ELR (cell line): ENCODE measurements around the gene GABRQ.

Experiments
- DNase-seq: peaks from one replicate; pipeline ENCODE4 v3.0.0-alpha.2; 2015; ENCODE audit warnings: low read depth

The GABRQ gene

DNA sequence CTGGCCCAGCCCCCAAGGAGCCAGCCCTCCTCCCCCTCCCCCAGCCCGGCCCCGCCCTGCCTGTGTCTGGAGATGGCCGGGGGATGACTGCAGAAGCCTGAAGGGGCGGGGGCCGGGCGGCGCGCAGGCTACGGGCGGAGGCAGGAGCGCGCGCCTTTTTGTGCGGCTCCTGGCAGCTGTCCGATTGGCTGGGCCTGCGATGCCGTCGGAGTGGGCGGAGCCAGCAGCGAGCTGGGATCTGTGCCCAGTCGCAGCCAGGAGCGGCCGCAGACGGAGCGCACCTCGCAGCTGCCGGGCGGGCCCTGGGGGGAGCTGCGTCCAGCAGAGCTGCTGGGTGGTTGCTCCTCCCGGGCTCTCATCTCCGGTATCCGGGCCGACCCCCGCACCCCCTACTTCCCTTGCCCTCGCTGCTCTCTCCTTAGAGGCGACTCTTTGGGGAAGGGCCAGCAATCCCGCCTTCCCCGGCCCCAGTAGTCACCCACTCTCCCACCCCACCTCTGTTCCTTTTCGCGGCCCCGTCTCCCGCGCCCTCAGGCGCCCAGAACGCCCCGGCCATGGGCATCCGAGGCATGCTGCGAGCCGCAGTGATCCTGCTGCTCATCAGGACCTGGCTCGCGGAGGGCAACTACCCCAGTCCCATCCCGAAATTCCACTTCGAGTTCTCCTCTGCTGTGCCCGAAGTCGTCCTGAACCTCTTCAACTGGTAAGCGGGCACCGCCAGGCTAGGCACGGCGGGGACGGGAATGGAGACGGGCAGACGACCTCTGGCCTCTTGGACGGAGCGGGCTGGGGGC lies at the start of gene GABRQ:
GABRQ (plus strand) TSS at position 247 of the 794 bp plus-strand sequence; CDS start at position 555, 308 bp downstream.
- DNase-seq, result no peak

- DNase-seq, result no peak
Measured at GRCh38 chrX:152588206-152588605, 49.5 kb upstream of the GABRQ start.

DNA sequence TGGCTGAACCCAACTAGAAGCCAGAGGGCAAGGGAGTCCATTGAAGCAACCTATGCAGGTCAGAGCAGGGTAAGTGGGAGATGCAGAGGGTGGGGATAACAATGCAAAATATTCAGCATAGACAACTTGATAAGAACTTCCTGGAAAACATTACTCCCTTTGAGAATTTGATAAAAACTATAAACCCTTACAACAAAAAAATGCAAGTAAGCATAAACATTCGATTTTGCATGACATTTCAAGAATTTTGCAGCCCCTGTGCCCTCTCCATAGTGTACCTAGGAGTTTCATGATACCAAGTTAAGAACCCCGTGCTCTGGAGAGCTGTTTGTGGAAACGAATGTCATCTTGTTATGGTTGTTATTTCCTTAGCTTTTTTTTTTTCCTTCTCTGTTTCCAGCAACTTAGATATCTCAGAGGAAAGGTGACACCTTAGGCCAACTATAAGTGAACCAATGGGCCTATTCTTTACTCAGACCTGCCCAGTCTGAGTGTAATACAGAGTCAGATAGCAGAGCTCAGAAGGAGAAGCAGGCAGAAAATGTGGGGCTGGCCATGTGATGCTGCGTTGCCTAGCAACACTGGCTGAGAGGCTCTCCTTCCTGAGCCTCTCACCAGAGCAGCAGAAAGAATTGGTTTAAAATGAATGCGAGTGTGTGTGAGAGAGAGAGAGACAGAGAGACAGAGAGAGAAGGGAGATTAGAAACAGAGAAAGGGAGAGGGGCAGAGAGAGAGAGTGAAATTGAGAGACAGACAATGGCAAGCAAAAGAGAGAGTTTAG lies 36.7 kb upstream of the GABRQ start:
- no peak for DNase-seq

- peak; percentile 29 for DNase-seq
Measured at GRCh38 chrX:152601848-152602616, 35.7 kb upstream of the GABRQ start.

DNA sequence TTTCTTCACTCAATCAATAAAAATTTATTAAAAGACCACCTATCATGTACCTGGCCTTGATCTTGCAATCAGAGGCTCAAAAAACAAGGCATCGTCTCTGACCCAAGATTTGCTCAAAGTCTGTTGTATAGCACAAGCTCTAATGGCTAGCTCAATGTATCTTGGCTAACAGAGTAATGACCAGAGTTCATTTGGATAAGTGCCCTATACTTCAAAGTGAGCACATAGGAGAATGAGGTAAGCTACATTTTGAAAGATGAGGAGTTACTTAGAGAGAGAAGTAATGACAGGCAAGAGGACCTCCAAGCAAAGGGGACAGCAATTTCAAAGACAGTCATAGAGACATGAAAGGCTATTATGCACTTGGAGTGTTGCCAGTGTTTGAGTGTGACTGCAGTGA lies 22.9 kb upstream of the GABRQ start:
- no peak for DNase-seq

DNA sequence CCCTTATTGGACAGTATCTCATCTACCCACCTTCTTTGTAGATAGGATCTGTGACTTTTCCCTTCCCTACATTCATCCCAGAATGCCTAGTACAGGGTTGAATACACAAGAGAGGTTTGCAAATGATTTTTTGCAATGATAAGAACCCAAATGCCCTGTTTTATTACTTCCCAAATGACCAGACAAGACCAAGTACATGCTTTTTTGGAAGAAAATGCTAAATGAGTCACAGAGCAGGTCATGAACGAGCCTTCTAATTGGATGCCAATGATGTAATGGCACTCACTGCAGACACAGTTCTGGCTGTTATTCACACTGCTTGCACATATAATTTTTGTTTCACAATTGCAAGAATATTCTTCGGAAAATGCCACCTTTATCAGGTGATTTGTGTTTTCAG lies 17.8 kb upstream of the GABRQ start:
- DNase-seq, result no peak

DNA sequence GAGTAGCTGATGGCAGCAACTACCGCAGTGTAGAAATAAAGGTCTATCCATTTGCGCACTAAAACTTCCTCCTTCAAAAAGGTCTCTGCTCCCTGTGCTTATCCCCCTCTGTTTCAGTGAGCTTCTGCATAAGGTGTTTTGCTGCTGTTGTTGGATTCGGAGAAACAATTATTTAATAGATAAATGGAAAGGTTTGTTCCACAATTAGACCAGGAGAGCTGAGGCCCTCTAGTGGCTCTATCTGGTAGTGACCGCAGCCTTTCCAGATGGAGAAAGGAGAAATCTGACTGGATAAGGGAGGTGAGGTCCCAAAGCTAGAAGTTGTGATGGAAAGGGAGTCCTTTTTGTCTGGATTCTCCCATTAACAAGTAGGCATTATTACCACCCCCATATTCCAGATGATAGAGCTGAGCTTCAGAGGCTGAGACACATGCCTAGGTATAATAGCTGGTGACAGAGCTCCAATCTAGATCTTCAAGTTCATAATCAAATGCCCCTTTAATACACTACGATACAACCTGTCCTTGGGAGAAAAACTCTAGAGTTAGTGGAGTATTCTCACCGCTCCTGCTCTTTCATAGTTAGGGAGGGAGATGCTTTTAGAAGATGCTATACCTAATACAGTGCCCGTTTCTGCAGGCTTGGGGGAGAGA lies 5.1 kb upstream of the GABRQ start:
- DNase-seq, result peak; percentile 55

- peak; percentile 57 for DNase-seq
Measured at GRCh38 chrX:152635941-152636340, 1.8 kb upstream of the GABRQ start.

DNA sequence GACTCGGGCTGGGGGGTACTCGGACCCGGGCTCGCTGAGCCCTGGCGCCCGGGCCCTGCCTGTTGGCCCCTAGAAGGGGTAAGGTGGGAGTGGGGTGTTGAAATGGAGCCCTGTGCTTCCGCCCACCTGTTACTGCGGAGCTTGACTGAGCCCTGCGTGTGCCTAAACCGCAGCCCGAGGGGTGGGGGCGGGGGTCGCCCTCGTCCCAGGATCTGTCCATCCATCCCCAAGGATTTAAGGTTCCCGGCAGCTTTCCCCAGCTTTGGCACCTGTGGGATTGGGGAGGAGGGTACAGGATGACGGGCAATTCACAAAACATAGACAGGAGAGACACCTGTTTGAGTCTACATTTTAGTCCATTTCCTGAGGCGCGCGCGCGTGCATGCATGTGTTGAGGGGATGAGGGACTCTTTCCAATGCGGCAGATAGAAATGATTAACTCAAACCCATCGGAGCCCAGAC lies 779 bp downstream of the GABRQ start:
- no peak for DNase-seq

- no peak for DNase-seq
Measured at GRCh38 chrX:152639426-152639825, 1.7 kb downstream of the GABRQ start.

- peak; percentile 28 for DNase-seq
Measured at GRCh38 chrX:152640034-152640818, 2.5 kb downstream of the GABRQ start.

DNA sequence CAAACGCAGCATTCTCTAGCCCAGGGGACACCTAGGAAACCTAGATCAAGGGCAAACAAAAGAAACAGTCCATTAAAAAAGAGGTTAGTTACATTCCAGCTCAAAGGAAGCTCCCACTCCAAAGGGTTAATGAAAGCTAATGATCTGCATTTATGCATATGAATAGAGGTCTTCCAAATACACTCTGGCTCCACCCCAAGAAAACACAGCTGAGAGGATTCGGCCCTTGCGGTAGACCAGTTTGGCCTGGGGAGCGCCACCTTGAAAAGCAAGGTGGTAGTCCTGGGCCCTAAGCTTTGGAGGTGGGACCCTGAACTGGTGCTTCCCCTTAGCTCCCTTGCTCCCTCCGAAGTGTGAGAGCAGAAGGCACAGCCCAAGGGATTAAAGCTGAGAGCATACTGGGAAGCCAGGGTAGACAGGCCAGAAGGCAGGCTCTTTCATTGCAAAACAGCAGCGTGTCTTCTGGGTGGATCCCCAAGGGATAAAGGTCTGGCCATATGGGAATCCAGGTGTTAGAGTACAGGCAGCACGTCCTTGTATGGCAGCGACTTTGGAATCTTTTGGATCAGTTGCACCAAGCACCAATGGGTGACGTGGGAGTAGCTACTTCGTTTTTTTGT lies 3.7 kb downstream of the GABRQ start:
- no peak for DNase-seq

DNA sequence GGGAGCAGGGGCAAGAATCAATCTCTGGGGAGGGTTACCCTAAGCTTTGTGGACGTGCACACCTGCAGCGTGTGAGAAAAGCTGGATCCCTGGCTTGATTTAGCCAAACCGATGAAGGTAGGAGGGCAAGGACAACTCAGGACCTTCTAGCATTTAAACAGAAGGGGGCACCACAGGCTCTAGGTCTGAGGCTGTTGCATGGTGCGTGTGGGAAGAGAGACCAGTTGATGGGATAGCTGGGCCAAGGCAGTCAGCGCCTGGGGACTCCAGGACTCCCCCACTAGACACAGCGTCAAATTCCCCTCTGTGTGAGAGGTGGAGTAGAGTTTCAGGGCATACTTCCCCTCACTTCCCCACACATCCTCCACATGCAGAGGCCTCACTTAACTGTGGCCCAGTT lies 4.3 kb downstream of the GABRQ start:
- peak; percentile 43 for DNase-seq

GRCh38 chrX:152642931-152643564 lies 5.4 kb downstream of the GABRQ start:
- no peak for DNase-seq

DNA sequence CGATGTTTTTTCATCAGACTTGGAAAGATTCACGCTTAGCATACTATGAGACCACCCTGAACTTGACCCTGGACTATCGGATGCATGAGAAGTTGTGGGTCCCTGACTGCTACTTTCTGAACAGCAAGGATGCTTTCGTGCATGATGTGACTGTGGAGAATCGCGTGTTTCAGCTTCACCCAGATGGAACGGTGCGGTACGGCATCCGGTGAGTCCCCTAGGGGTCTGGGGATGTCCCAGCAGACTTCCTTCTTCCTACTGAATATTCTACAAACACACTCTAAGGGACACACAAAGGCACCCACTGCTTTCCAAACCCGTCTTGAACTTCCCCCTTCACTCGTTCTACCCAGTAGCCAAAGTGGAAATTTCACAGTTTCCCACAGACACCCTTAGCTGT lies 9.3 kb downstream of the GABRQ start:
- DNase-seq, result no peak

DNA sequence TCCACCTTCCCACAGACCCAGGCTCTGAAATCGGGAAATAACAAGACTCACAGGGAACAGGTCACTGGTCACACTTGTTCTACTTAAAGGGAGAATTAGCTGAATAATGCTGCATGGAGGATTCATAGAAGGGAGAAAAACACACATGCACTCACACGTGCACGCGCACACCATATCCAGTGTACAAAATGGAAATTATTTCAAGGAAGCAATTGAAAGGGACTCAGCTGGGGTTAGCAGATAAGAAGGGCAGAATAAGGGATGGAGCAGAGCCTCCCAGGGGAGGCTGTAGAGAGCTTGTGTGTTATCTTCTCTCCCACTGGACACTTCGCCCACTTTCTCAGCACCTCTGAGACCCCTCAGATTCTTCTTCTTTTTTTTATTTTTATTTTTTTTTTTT lies 10.3 kb downstream of the GABRQ start:
- DNase-seq, result no peak

GRCh38 chrX:152652060-152652459 lies 14.4 kb downstream of the GABRQ start:
- no peak for DNase-seq

DNA sequence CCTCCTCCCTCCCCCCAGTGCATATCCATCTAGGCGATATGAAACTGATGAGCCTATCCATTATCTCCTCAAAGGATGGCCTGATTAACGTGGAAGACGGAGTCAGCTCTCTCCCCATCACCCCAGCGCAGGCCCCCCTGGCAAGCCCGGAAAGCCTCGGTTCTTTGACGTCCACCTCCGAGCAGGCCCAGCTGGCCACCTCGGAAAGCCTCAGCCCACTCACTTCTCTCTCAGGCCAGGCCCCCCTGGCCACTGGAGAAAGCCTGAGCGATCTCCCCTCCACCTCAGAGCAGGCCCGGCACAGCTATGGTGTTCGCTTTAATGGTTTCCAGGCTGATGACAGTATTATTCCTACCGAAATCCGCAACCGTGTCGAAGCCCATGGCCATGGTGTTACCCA lies 14.8 kb downstream of the GABRQ start:
- no peak for DNase-seq

DNA sequence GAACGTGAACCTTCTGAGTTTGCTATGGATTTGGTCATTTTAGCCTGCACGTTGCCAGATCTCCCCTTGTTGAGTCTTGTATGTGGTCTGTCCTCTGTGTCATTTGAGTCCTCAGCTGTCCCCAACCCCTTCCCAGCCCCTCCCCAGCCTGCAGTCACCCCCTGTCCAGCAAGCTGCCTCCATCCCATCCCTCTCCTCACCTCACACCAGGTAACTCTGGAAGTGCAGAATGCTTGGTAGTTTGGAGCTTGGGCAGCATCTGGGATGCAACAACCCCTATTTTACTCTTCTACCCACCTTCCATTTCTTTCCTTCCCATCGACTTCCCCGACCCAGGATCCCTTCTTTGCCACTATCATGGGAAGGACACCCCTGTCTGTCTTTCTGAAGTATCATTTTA lies 18.4 kb downstream of the GABRQ start:
- no peak for DNase-seq

DNA sequence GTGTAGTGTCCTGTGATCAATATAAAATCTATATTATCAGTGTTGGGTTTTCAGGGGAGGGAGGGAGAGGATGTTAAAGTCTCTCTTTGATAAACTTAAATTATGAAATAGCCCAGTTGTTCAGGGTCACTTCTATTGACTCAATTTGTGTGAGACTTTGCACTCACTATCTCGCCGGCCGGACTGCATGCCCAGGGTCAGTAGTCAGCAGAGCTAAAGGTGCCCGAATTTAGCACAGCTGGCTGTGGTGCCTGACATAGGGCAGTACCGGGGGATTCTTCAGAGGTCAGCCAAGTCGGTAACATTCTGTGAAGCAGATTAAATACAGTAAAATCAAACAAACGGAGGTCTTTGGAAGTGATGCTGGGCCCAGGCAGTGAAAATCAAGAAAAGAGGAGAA lies 19.2 kb downstream of the GABRQ start:
- DNase-seq, result no peak
